ENCODE measurements around the gene KIRREL1.

The KIRREL1 gene

GRCh38 chr1:158102881-158103674, 109.6 kb downstream of the KIRREL1 start:
- Histone ChIP-seq H3K27me3 (ENCODE audit: control insufficient read depth, insufficient read depth, low read length) (no peaks in the 10 kb centered on the region), H3K9ac (ENCODE audit: low read length) (no peak overlapping the region), H3K4me3 (ENCODE audit: low read length) (peak overlapping the region; percentile 27), H3K27ac (ENCODE audit: low read length) (peak overlapping the region; percentile 30), H3K36me3 (ENCODE audit: control insufficient read depth, low read depth, low read length) (no peaks in the 10 kb centered on the region), H3K4me1 (ENCODE audit: control insufficient read depth, low read depth, low read length) (peaks cover 72% of the 10 kb centered on the region), H3K9me3 (ENCODE audit: control insufficient read depth, low read depth, low read length) (no peaks in the 10 kb centered on the region)

GRCh38 chr1:158103861-158104522, 110.5 kb downstream of the KIRREL1 start:
- Histone ChIP-seq H3K27ac (ENCODE audit: low read length) (no peak overlapping the region), H3K27me3 (ENCODE audit: control insufficient read depth, insufficient read depth, low read length) (no peaks in the 10 kb centered on the region), H3K4me3 (ENCODE audit: low read length) (peak overlapping the region; percentile 3), H3K4me1 (ENCODE audit: control insufficient read depth, low read depth, low read length) (peaks cover 72% of the 10 kb centered on the region), H3K9ac (ENCODE audit: low read length) (no peak overlapping the region), H3K36me3 (ENCODE audit: control insufficient read depth, low read depth, low read length) (no peaks in the 10 kb centered on the region), H3K9me3 (ENCODE audit: control insufficient read depth, low read depth, low read length) (no peaks in the 10 kb centered on the region)

GRCh38 chr1:158104891-158105290, 111.4 kb downstream of the KIRREL1 start:
- H3K9ac ChIP-seq (ENCODE audit: low read length): no peak overlapping the region
- H3K9me3 ChIP-seq (ENCODE audit: control insufficient read depth, low read depth, low read length): no peaks in the 10 kb centered on the region
- no peaks in the 10 kb centered on the region for H3K36me3 ChIP-seq (ENCODE audit: control insufficient read depth, low read depth, low read length)
- H3K4me1 ChIP-seq (ENCODE audit: control insufficient read depth, low read depth, low read length): peaks cover 72% of the 10 kb centered on the region
- no peak overlapping the region for H3K27ac ChIP-seq (ENCODE audit: low read length)
- H3K4me3 ChIP-seq (ENCODE audit: low read length): no peak overlapping the region
- no peaks in the 10 kb centered on the region for H3K27me3 ChIP-seq (ENCODE audit: control insufficient read depth, insufficient read depth, low read length)

DNA sequence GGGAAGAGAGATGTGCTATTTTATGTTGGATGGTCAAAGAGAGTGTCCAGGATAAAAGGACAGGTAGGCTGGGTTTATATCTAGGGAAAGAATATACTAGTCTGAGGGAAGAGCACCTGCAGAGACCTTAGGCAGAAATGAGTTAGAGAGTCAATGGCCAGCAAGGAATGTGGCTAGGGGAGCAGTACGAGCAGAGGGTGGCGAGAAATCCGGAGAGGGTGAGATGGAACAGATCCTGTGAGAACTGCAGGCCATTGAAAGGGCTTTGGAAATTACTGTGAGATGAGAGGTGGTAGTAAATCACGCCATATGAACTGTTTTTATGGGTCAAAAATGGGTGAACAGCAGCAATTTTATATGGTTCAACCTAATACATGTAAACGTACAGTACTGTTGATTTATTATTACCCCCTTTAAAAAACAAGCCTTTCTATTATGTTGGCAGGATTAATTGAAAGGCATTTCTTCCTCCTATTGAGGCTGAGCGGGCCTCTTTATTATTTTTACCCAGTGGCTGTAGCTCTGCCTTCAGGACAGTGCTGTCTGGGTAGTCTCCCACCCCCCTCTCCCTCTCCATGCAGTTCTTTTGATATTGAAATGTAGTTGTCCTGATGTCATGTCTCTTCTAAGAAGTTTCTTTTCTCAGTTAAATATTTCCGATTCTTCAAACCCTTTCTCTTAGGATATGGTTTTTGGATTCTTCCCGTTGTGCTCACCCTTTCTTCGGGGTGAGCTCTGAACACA, 112.1 kb downstream of the KIRREL1 start:
- Histone ChIP-seq H3K4me1 (ENCODE audit: control insufficient read depth, low read depth, low read length) (peaks cover 69% of the 10 kb centered on the region), H3K27ac (ENCODE audit: low read length) (no peak overlapping the region), H3K36me3 (ENCODE audit: control insufficient read depth, low read depth, low read length) (no peaks in the 10 kb centered on the region), H3K9ac (ENCODE audit: low read length) (no peak overlapping the region), H3K27me3 (ENCODE audit: control insufficient read depth, insufficient read depth, low read length) (no peaks in the 10 kb centered on the region), H3K9me3 (ENCODE audit: control insufficient read depth, low read depth, low read length) (no peaks in the 10 kb centered on the region), H3K4me3 (ENCODE audit: low read length) (peak overlapping the region; percentile 8)

DNA sequence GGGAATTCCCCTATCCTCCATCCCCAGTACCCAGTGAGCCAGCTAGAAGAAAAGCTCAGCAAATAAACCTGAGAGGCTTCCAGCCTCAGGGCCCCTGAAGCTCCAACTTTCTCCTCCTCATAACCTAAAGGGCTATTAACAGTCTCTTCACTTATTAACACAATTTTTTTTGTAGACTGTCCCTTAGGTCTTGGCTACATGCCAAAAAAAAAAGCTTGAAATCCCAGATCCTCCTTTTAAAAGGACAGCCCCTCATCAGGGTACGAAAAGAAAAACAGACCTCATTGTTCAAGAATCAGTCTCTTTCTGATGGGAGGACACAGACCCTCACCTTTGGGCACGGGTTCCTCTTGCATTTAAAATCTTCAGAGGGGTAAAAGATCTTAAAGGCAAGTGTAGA, 114.5 kb downstream of the KIRREL1 start:
- Histone ChIP-seq H3K27ac (ENCODE audit: low read length) (no peak overlapping the region), H3K9ac (ENCODE audit: low read length) (no peak overlapping the region), H3K36me3 (ENCODE audit: control insufficient read depth, low read depth, low read length) (no peaks in the 10 kb centered on the region), H3K9me3 (ENCODE audit: control insufficient read depth, low read depth, low read length) (no peaks in the 10 kb centered on the region), H3K4me3 (ENCODE audit: low read length) (no peak overlapping the region), H3K4me1 (ENCODE audit: control insufficient read depth, low read depth, low read length) (peaks cover 51% of the 10 kb centered on the region), H3K27me3 (ENCODE audit: control insufficient read depth, insufficient read depth, low read length) (peaks cover 12% of the 10 kb centered on the region)

GRCh38 chr1:158112994-158113758, 119.7 kb downstream of the KIRREL1 start:
- Histone ChIP-seq H3K36me3 (ENCODE audit: control insufficient read depth, low read depth, low read length) (no peaks in the 10 kb centered on the region), H3K4me1 (ENCODE audit: control insufficient read depth, low read depth, low read length) (peaks cover 17% of the 10 kb centered on the region), H3K27ac (ENCODE audit: low read length) (no peak overlapping the region), H3K4me3 (ENCODE audit: low read length) (peak overlapping the region; percentile 64), H3K9ac (ENCODE audit: low read length) (peak overlapping the region; percentile 55), H3K27me3 (ENCODE audit: control insufficient read depth, insufficient read depth, low read length) (peaks cover 41% of the 10 kb centered on the region), H3K9me3 (ENCODE audit: control insufficient read depth, low read depth, low read length) (no peaks in the 10 kb centered on the region)

DNA sequence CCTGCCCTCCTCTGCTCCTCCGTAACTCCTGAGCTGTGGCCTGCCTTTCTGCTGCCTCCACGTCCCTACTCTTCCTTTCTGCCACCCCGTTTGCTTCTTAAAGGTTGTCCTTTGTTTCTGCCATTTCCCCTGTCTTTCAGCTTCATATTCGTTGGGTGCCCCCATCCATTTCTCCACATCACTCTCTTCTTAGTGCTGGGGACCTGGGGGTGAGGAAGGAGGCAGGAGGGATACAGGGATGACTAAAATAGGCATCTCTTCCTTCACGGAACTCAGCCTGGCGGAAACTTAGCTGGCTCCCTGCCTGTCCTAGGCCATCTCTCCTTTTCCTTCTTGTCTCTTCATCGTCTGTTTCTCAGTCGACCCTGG, 120.3 kb downstream of the KIRREL1 start:
- Histone ChIP-seq H3K27me3 (ENCODE audit: control insufficient read depth, insufficient read depth, low read length) (peaks cover 41% of the 10 kb centered on the region), H3K4me1 (ENCODE audit: control insufficient read depth, low read depth, low read length) (peaks cover 20% of the 10 kb centered on the region), H3K9ac (ENCODE audit: low read length) (peak overlapping the region; percentile 55), H3K9me3 (ENCODE audit: control insufficient read depth, low read depth, low read length) (no peaks in the 10 kb centered on the region), H3K4me3 (ENCODE audit: low read length) (peak overlapping the region; percentile 64), H3K27ac (ENCODE audit: low read length) (no peak overlapping the region), H3K36me3 (ENCODE audit: control insufficient read depth, low read depth, low read length) (no peaks in the 10 kb centered on the region)

DNA sequence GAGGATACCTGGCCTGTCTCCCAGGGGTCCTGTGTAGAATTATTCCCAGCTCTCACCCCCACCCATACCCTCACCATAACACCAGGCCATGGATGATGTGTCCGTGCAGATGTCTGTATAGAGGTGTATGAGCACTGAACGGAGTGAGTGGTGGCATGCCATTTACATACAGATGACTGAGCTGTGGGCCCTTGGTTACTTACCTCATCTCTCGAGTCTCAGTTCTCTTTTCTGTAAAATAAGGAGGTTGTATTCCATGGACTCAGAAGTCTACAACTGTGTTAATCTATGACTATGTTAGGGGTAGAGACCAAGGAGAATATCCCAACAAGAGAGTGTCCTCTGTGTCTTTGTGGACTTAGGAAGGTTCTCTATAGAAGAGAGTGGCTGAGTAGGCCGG, 121.7 kb downstream of the KIRREL1 start:
- Histone ChIP-seq H3K9me3 (ENCODE audit: control insufficient read depth, low read depth, low read length) (no peaks in the 10 kb centered on the region), H3K9ac (ENCODE audit: low read length) (no peak overlapping the region), H3K4me1 (ENCODE audit: control insufficient read depth, low read depth, low read length) (peaks cover 26% of the 10 kb centered on the region), H3K4me3 (ENCODE audit: low read length) (no peak overlapping the region), H3K36me3 (ENCODE audit: control insufficient read depth, low read depth, low read length) (no peaks in the 10 kb centered on the region), H3K27me3 (ENCODE audit: control insufficient read depth, insufficient read depth, low read length) (peaks cover 41% of the 10 kb centered on the region), H3K27ac (ENCODE audit: low read length) (no peak overlapping the region)

DNA sequence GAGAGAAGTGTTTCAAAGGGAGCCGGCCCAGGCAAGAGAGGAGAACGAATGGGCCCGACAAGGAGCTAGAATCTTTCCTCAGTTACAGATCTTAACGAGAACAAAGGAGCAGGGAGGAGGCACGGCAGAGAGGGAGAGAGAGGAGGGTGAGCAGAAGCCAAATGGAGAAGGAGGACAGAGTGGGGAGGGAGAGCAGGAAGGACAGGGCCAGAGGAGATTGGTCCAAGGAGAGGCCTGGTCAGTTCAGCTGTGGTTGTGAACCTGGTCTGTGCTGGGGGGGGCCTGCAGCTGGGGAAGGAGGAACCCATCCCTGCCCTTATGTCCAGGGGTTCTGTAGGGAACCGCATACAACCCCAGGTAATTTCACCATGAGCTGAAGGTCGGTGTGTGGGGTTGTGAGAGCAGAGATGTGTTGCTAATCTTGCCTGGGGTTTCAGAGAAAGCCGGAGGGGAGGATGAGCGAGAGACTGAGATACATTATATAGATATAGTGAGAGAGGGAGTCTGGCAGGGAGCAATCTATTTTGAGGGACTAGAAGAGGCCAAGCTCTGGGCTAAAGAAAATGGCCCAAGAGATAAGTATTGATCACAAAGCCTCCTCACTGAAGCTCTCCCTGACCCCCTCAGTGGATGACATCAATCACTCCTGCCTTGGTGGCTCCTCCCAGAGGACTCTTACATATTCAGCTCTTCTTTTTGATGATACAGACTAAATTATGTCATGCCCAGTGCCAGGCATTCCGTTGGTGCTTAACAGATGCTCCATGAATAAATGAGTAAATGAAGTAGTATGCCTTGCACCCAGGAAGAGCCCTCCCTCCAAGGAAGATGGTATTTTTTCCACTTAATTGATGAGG, 123.1 kb downstream of the KIRREL1 start:
- Histone ChIP-seq H3K36me3 (ENCODE audit: control insufficient read depth, low read depth, low read length) (no peaks in the 10 kb centered on the region), H3K27me3 (ENCODE audit: control insufficient read depth, insufficient read depth, low read length) (peaks cover 41% of the 10 kb centered on the region), H3K9ac (ENCODE audit: low read length) (no peak overlapping the region), H3K27ac (ENCODE audit: low read length) (no peak overlapping the region), H3K4me1 (ENCODE audit: control insufficient read depth, low read depth, low read length) (peaks cover 31% of the 10 kb centered on the region), H3K4me3 (ENCODE audit: low read length) (no peak overlapping the region), H3K9me3 (ENCODE audit: control insufficient read depth, low read depth, low read length) (no peaks in the 10 kb centered on the region)

DNA sequence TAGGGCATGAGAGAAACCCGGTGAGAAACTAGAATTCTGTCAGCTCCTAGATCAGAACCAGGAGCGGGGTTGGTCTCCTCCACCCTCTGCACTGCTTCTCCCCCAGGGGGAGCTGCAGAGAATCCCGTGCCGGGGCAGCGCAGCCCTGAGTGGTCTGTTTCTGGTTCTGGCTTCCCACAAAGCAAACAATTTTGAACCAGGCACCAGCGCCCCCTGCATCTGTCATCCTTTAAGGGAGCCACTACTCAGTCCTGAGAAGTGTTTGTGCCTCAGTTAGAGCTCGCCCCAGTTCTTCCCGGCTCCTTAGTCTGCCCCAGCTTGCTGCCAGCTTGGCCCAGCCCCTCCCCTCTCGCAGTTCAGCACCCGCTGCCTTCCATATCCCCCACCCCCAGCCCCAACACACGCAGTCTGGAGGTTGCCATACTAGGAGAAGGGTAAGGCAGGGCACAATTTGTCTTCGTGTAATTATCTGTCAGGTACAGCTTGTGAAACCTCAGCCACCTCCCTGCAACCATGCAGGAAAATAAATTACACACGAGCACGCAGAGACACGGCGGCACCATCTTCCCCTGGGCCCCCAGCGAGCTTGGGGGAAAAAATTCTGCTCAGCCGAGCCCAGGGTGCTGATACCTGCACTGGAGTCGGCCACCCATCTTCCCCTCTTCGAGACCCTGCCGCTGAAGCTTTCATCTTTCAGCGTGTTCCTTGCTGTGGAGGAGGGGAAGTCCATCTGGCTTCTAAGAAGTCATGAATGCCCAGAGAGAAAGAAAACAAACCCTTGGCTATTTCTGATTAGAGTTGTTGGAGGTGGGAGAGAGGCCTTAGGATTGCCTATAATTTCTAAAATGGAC, 124.6 kb downstream of the KIRREL1 start:
- H3K27me3 ChIP-seq (ENCODE audit: control insufficient read depth, insufficient read depth, low read length): peaks cover 27% of the 10 kb centered on the region
- H3K36me3 ChIP-seq (ENCODE audit: control insufficient read depth, low read depth, low read length): no peaks in the 10 kb centered on the region
- peak overlapping the region; percentile 4 for H3K4me3 ChIP-seq (ENCODE audit: low read length)
- H3K27ac ChIP-seq (ENCODE audit: low read length): no peak overlapping the region
- H3K4me1 ChIP-seq (ENCODE audit: control insufficient read depth, low read depth, low read length): peaks cover 27% of the 10 kb centered on the region
- no peaks in the 10 kb centered on the region for H3K9me3 ChIP-seq (ENCODE audit: control insufficient read depth, low read depth, low read length)
- no peak overlapping the region for H3K9ac ChIP-seq (ENCODE audit: low read length)

All from iPS-18a (cell line).